ENCODE results near the gene UQCR11. TPM values are rescaled to one million over a fixed set of nuclear protein-coding genes. Genes with fewer than 3 reads are reported as not detected.
"Not testable (repeated sequence)": the region's sequence is repeated elsewhere in the genome, so short reads cannot be mapped to it uniquely, and the experiment has no call there.

The UQCR11 gene
- polyA plus RNA-seq, 1 donor, result 82.3 TPM

- DNase-seq, result not testable (repeated sequence)
Observed at GRCh38 chr19:1640893-1641448, 35.7 kb upstream of the UQCR11 start.

GRCh38 chr19:1636325-1637236, 31.3 kb upstream of the UQCR11 start:
- DNase-seq, result no peak

DNA sequence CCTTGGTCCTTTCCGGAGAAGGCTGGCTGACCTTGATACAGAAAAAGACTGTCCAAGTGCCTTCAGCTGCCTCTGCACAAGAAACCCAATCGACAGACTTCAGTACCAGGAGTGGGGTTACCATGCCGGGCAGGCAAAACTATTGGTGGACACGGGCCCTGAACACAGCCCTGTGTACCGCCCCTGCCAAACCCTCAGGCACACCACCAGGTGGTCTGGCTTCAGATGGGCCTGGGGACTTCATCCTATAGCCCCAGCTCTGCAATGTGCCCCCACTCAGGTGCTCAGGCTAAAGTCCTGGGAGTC, 29.6 kb upstream of the UQCR11 start:
- no peak for DNase-seq

- no peak for DNase-seq
Observed at GRCh38 chr19:1634242-1634937, 29.1 kb upstream of the UQCR11 start.

- no peak for DNase-seq
Observed at GRCh38 chr19:1633269-1633826, 28.1 kb upstream of the UQCR11 start.

DNA sequence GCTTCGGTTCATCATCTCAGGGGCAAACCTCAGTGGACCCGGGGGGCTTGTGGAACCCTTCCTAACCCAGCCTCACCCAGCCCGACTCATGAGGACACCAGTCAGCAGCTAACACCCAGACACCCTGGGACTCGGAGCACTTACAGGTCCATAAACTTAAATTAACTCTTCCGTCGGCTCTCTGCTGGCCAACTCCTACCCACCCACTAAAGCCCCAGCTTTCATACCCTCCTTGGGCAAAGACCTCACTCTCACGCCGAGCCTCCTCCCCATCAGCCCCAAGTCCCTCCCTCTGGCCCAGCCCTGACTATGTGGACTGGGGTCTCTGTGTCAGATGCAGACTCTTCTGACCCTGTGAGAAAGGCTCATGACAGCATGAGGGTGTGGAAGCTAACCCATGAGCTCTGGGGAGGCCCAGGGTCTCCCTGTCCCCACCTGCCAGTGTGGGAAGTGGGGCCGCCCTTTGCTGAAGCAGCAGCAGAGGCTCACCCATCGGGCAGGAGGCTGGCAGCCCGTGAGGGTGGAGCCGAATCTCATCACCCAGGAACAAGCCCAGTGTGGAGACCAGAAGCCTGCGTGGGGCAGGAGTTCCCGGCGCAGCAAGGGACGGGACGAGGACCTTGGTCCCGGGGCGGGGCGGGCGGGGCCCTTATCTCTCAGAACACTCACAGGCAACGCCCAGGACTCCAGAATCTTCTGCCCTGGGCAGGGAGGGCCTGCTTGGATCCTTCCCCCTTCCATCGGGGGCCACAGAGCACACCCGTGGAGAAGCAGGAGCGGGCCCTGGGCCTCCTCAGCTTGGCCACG, 27.4 kb upstream of the UQCR11 start:
- no peak for DNase-seq

GRCh38 chr19:1631557-1632100, 26.4 kb upstream of the UQCR11 start:
- DNase-seq, result no peak

DNA sequence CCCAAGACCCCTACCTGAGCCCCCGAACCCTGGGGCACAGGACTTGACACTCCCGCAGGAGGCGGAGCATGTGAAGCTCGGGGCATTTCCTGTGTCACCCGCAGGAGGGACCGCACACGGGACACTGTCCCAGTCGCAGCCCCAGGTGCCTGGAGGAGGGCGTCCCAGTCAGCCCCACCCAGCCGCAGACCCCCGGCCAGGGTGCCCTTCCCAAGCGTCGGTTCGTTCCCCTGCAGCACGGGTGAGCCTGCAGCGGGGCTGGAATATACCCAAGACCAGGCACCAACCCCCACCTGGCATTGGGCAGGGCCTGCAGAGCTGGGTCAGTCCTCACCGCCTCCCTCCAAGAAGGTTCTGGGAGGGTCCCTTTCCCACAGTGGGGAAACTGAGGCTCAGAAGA, 25.5 kb upstream of the UQCR11 start:
- no peak for DNase-seq

DNA sequence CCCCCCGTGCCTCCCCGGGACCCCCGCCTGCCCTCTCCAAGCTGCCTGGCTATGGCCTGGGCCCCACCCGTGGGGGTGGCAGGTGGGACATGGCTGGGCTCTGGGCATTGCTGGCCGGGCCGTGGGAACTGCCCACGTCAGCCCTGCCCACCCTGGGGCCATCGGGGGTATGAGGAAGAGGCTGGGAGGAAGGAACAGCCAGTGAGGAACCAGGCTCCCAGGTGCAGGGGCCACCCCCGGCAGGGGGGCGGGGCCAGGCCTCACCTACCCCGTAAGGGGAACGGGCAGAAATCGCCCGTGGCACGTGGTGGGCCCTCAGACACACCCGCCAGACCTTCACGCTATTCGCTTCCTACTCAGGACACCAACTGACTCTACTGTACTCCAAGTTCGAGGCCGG, 24.8 kb upstream of the UQCR11 start:
- no peak for DNase-seq

DNA sequence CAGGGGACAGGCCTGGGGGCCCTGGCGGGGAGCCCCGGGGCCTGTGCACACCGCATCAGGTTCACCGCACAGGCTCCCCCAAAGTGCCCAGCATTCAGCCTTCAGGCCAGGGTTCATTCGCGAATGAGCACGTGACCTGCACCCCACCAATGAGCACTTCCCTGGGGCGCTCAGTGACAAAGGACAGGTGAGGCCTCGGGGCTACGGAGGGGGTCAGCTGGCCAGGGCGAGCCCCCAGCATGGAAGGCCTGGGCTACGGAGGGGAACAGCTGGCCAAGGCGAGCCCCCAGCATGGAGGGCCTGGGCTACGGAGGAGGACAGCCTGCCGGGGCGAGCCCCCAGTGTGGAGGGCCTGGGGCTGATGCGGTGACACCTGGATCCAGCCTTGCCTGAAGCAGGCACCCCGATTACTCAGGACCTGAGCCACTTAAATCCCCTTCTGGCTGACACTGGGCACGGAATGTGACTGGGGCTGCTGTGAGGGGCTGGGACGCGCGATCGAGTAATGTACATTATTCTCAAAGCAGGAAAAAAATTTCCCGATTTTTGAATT, 24.1 kb upstream of the UQCR11 start:
- no peak for DNase-seq

- no peak for DNase-seq
Observed at GRCh38 chr19:1627194-1627593, 21.9 kb upstream of the UQCR11 start.

DNA sequence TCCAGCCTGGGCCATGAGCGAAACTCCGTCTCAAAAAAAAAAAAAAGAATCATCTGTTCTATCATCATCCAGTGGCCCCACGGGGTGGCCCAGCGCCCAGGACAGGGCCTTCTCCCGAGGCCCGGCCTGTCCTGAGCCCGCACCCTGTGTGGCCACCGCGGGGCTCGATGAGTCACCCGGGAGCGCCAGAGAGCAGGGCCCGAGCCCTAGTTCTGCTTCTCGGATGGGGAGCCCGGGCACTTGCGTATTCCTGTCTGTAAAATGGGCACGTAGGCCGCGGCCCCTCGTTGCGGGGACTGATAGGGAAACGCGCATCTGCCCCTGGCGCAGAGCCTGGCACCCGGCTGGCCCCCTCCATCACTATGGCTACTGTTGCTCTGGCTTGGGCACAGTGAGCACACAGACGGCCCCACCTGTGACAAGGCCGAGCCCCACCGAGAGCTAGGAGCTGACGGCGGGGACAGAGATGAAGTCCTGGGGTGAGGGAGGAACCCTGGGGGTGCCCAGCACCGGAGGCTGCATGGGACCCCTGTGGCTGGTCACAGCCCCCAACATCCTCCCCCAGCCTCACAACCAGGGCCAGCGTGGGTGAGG, 21.3 kb upstream of the UQCR11 start:
- DNase-seq, result no peak

DNA sequence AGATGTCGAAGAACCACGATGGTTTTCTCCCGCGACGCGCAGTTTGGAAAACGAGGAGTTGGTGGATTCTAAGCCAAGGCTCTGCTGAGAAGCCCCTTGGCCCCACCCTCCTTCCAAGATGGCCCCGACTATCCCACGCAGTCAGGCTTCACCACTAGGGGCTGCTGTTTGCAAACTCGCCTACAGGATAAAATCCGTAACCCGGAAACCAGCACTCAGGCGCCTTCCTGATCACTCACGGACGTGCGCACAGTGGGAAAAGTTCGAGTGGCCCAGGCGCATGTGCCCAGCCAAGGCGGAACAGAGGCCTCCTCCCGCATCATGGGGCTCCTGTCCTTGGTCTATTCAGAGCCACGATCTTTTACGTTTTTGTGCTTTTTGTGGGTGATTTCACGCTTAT, 19.2 kb upstream of the UQCR11 start:
- peak; percentile 54 for DNase-seq

GRCh38 chr19:1622541-1622940, 17.3 kb upstream of the UQCR11 start:
- DNase-seq, result no peak

GRCh38 chr19:1622007-1622406, 16.7 kb upstream of the UQCR11 start:
- no peak for DNase-seq

DNA sequence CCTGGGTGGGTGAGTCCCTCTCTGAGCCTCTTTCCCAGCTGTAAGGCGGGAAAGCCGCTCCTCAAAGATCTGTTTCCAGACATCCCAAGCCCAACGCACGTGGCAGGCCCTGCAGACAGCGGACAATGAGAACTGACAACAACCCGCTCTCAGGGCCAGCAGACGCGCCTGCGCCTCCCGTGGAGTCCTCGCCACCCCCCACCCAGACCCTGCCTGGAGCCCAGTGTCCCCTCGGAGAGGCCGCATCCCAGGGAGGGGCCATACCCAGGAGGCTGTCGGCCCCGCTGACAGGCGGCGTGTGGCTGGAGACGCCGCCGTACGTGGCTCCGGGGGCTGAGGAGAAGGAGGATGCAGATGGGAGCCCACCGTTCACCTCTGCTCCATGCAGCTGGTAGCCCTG, 16.3 kb upstream of the UQCR11 start:
- no peak for DNase-seq

GRCh38 chr19:1621021-1621420, 15.8 kb upstream of the UQCR11 start:
- DNase-seq, result no peak

GRCh38 chr19:1620502-1620901, 15.2 kb upstream of the UQCR11 start:
- no peak for DNase-seq

- DNase-seq, result no peak
Observed at GRCh38 chr19:1619703-1620102, 14.4 kb upstream of the UQCR11 start.

- DNase-seq, result no peak
Observed at GRCh38 chr19:1619094-1619439, 13.8 kb upstream of the UQCR11 start.

Data from left kidney (tissue), 2 donors.